Liver (tissue), 2 donors: Measurements from ENCODE around the gene LIN9.

ENCODE experiments used
- EGR1 ChIP-seq, 2 donors: IDR thresholded peaks; 2 replicates each; pipeline ENCODE4 v1.6.1; 2016 to 2018; ENCODE audit warnings: antibody characterized with exemption in 2 of 2, low read depth in 2 of 2
- GABPA ChIP-seq, 2 donors: IDR thresholded peaks in 1 of 2; conservative IDR thresholded peaks in 1 of 2; 2 replicates each; pipeline ENCODE4 v1.6.1; 2016; ENCODE audit warnings: antibody characterized with exemption in 2 of 2, mild to moderate bottlenecking in 1 of 2, moderate library complexity in 1 of 2
- donor health status: healthy.

DNA sequence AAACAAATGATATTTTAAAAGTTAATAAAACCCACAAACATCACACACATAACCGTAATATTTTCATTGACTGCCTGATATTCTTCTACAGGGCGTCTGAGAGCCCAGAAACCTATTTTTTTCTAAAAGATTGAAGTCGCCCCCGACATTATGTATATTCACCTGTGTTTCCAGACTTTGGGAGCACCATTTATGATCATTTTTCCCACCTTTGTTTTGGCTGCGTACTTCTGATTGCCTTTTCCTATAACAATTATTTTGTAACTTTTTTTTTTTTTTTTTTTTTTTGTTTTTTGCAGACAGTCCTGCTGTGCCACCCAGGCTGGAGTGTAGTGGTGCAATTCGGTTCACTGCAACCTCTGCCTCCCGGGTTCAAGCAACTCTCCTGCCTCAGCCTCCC lies 121.6 kb downstream of the LIN9 start:
- no peak for TF ChIP-seq EGR1 (IDR thresholded peaks at IDR 0.05; ENCODE audit: low read depth in 2 of 2)
- no peak for TF ChIP-seq GABPA (IDR thresholded peaks at IDR 0.05 in 1 of 2, conservative IDR thresholded peaks at IDR 0.05 in 1 of 2)
